Measurements from ENCODE around the gene FAM117B. TPM values are rescaled to one million over a fixed set of nuclear protein-coding genes. Genes with fewer than 3 reads are reported as not detected.

Gene FAM117B
- total RNA-seq, 1 experiment from 2014 or later = 9.1 TPM

- no peaks in the 10 kb centered on the region for H3K9me3 ChIP-seq (ENCODE audit: control insufficient read depth in 1 of 2, insufficient read depth in 1 of 2, low read depth in 1 of 2, low read length in 2 of 2)
- ChIA-PET CTCF (no interaction called here), RAD21 (ENCODE audit: low non-redundant PET in 1 of 2, low total read pairs in 2 of 2, uncharacterized antibody in 2 of 2, unreplicated experiment in 2 of 2) (no interaction called here), POLR2A (no interaction called here)
- TF ChIP-seq REST (IDR thresholded peaks at IDR 0.05; ENCODE audit: low read depth) (no peak), CBX3 (IDR thresholded peaks at IDR 0.05; ENCODE audit: low read depth) (no peak), TCF7L2 (IDR thresholded peaks at IDR 0.05; ENCODE audit: borderline replicate concordance, extremely low read depth, insufficient read depth, insufficient read length) (no peak), EZH2 (IDR thresholded peaks at IDR 0.05) (no peak), EZH2phosphoT487 (IDR thresholded peaks at IDR 0.05; ENCODE audit: borderline replicate concordance) (no peak), FOSL1 (IDR thresholded peaks at IDR 0.05; ENCODE audit: low read depth) (no peak), SP1 (IDR thresholded peaks at IDR 0.05; ENCODE audit: low read depth) (no peak), SIN3A (IDR thresholded peaks at IDR 0.05; ENCODE audit: low read depth) (no peak), CEBPB (IDR thresholded peaks at IDR 0.05; ENCODE audit: low read depth) (no peak), SRF (IDR thresholded peaks at IDR 0.05; ENCODE audit: low read depth) (no peak), POLR2A (IDR thresholded peaks at IDR 0.05; ENCODE audit: borderline replicate concordance, extremely low read depth, insufficient read depth, insufficient read length) (no peak), POLR2AphosphoS5 (IDR thresholded peaks at IDR 0.05; ENCODE audit: low read depth, low read length) (no peak), RAD21 (IDR thresholded peaks at IDR 0.05; ENCODE audit: low read depth) (no peak), ZNF274 (IDR thresholded peaks at IDR 0.05; ENCODE audit: low read depth, low read length) (no peak), YY1 (IDR thresholded peaks at IDR 0.05; ENCODE audit: extremely low read depth, insufficient replicate concordance, low read depth, low read length) (no peak), ZFX (IDR thresholded peaks at IDR 0.05) (no peak)
- TF ChIP-seq, protein P1, sequence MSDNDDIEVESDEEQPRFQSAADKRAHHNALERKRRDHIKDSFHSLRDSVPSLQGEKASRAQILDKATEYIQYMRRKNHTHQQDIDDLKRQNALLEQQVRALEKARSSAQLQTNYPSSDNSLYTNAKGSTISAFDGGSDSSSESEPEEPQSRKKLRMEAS (IDR thresholded peaks at IDR 0.05) = no peak
- TF ChIP-seq, protein P2, sequence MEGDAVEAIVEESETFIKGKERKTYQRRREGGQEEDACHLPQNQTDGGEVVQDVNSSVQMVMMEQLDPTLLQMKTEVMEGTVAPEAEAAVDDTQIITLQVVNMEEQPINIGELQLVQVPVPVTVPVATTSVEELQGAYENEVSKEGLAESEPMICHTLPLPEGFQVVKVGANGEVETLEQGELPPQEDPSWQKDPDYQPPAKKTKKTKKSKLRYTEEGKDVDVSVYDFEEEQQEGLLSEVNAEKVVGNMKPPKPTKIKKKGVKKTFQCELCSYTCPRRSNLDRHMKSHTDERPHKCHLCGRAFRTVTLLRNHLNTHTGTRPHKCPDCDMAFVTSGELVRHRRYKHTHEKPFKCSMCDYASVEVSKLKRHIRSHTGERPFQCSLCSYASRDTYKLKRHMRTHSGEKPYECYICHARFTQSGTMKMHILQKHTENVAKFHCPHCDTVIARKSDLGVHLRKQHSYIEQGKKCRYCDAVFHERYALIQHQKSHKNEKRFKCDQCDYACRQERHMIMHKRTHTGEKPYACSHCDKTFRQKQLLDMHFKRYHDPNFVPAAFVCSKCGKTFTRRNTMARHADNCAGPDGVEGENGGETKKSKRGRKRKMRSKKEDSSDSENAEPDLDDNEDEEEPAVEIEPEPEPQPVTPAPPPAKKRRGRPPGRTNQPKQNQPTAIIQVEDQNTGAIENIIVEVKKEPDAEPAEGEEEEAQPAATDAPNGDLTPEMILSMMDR (IDR thresholded peaks at IDR 0.05 in 2 of 3, conservative IDR thresholded peaks at IDR 0.05 in 1 of 3; ENCODE audit: borderline replicate concordance in 1 of 3, insufficient read depth in 1 of 3, low read depth in 2 of 3, low read length in 2 of 3) = no peak
- TF ChIP-seq, protein P3, sequence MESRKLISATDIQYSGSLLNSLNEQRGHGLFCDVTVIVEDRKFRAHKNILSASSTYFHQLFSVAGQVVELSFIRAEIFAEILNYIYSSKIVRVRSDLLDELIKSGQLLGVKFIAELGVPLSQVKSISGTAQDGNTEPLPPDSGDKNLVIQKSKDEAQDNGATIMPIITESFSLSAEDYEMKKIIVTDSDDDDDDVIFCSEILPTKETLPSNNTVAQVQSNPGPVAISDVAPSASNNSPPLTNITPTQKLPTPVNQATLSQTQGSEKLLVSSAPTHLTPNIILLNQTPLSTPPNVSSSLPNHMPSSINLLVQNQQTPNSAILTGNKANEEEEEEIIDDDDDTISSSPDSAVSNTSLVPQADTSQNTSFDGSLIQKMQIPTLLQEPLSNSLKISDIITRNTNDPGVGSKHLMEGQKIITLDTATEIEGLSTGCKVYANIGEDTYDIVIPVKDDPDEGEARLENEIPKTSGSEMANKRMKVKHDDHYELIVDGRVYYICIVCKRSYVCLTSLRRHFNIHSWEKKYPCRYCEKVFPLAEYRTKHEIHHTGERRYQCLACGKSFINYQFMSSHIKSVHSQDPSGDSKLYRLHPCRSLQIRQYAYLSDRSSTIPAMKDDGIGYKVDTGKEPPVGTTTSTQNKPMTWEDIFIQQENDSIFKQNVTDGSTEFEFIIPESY (IDR thresholded peaks at IDR 0.05; ENCODE audit: extremely low read depth, insufficient replicate concordance, low read length) = no peak
- TF ChIP-seq, protein P4, sequence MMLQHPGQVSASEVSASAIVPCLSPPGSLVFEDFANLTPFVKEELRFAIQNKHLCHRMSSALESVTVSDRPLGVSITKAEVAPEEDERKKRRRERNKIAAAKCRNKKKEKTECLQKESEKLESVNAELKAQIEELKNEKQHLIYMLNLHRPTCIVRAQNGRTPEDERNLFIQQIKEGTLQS (IDR thresholded peaks at IDR 0.05) = no peak
- no peak overlapping the region for H3K9ac ChIP-seq (ENCODE audit: low read length)
- no peak overlapping the region for H3K4me3 ChIP-seq (replicated peaks in 1 of 2; ENCODE audit: low read depth in 1 of 2, low read length in 2 of 2)
- no peaks in the 10 kb centered on the region for H4K20me1 ChIP-seq (ENCODE audit: insufficient read depth)
- no peaks in the 10 kb centered on the region for H3K79me2 ChIP-seq (ENCODE audit: insufficient read depth, low read length)
- ATAC-seq (no peak), DNase-seq (ENCODE audit: low read depth, low spot score) (no peak)
- H3K27me3 ChIP-seq (ENCODE audit: insufficient read depth, low read length) = no peaks in the 10 kb centered on the region
- intact Hi-C loops (cut with micrococcal nuclease) = no loop called here
- no peaks in the 10 kb centered on the region for H3K4me1 ChIP-seq (ENCODE audit: control insufficient read depth in 1 of 2, insufficient read depth in 2 of 2, low read length in 2 of 2)
- H3K9me2 ChIP-seq (ENCODE audit: insufficient read depth) = no peaks in the 10 kb centered on the region
- H3K36me3 ChIP-seq (ENCODE audit: control insufficient read depth in 1 of 2, insufficient read depth in 2 of 2, low read length in 2 of 2) = no peaks in the 10 kb centered on the region
- H3K4me2 ChIP-seq (ENCODE audit: low read length) = no peak overlapping the region
- no peak overlapping the region for H2AFZ ChIP-seq (ENCODE audit: low read depth, low read length, poor library complexity, severe bottlenecking)
- BruUV-seq (replicated peaks) = no TSS peak
- no peak overlapping the region for H3K27ac ChIP-seq (ENCODE audit: low read depth, low read length)
These were observed 163.2 kb downstream of the FAM117B start for GRCh38 chr2:202797944-202798343.
